Sigmoid colon (tissue), 4 donors: Measurements from ENCODE around the gene CUL4A.

ENCODE experiments used
- CTCF ChIP-seq, 4 experiments: fragments of 450-650 bp in 3 of 4; fragments of 200-600 bp in 1 of 4; IDR thresholded peaks; one replicate each; pipeline ENCODE4 v1.5.1; 2016 to 2019; ENCODE audit warnings: antibody characterized with exemption in 4 of 4, mild to moderate bottlenecking in 3 of 4, moderate library complexity in 2 of 4
- EP300 ChIP-seq, 4 donors: sonication (generic); formaldehyde crosslinking; IDR thresholded peaks; one replicate each; pipeline ENCODE4 v1.6.1; 2017; ENCODE audit warnings: antibody characterized with exemption in 4 of 4
- POLR2A ChIP-seq, 2 donors: fragments of 450-650 bp; IDR thresholded peaks; one replicate each; pipeline ENCODE4 v1.6.1; 2016; ENCODE audit warnings: antibody characterized with exemption in 2 of 2, mild to moderate bottlenecking in 2 of 2, moderate library complexity in 2 of 2
- POLR2AphosphoS5 ChIP-seq, 4 donors: sonication (generic); formaldehyde crosslinking; IDR thresholded peaks; one replicate each; pipeline ENCODE4 v1.6.1; 2017; ENCODE audit warnings: antibody characterized with exemption in 4 of 4

GRCh38 chr13:113166681-113167080, 42.7 kb upstream of the CUL4A start:
- TF ChIP-seq CTCF (IDR thresholded peaks at IDR 0.05) (no peak), POLR2A (IDR thresholded peaks at IDR 0.05) (no peak), EP300 (IDR thresholded peaks at IDR 0.05) (no peak), POLR2AphosphoS5 (IDR thresholded peaks at IDR 0.05) (no peak)
